SKM-1 (cell line): ENCODE measurements around the gene MDFI.

Experiments used
- DNase-seq: peaks from one replicate; lab custom pipeline; 2025; ENCODE audit not compliant: unreplicated experiment; lab: John Stamatoyannopoulos, UW

MDFI gene

DNA sequence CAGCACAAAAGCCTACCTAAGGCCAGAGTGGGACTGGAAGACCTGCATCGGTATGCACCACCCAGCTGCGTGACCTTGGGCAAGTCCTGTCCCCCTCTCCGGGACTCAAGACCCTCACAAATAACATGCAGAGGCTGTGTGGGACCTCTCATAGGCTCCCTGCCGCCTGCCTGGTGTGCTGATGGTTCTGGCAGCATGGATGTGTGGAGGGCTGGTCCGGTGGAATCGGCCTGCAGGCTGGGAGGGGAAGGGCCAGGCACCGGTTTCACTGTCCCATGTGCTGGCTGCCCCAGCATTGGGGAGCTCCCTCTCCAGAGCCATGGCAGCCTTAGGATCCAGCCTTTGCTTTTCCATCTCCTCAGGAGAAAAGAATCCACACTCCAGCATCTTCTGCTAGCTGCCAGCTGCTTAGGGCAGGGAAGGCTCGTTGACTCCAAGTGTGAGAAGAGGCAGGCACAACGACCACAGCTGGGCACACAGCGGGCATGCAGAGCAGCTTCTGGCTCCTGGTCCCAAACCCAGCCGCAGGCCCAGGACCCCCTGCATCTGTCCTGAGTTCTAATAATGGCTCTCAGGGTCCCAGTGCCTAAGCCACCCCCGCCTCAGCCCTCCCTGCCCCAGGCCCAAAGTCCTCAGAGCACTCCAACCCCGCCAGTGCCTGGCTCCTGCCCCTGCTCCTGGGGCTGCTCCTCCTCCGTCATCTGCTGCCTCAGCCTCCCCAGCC lies 64.7 kb downstream of the MDFI start:
- DNase-seq, result no peak
